GM18505 (cell line): Measurements from ENCODE around the gene CALML3.

Source experiments
- ATAC-seq: cut with Tn5 transposase; IDR thresholded peaks from one replicate; pipeline ENCODE4 v1.9.1; 2021; ENCODE audit not compliant: unreplicated experiment
- POLR2A ChIP-seq: IDR thresholded peaks from 4 replicates; pipeline ENCODE4 v1.6.1; 2011; ENCODE audit warnings: borderline replicate concordance; ENCODE audit not compliant: insufficient read depth, insufficient read length; ENCODE audit errors: extremely low read depth

CALML3 gene

GRCh38 chr10:5538446-5538845 lies 13.7 kb downstream of the CALML3 start:
- no peak for ATAC-seq
- TF ChIP-seq POLR2A: no peak

GRCh38 chr10:5538892-5539651 lies 14.3 kb downstream of the CALML3 start:
- TF ChIP-seq POLR2A: no peak

GRCh38 chr10:5540080-5540479 lies 15.3 kb downstream of the CALML3 start:
- TF ChIP-seq POLR2A: no peak
- ATAC-seq: no peak

More at GRCh38 chr10:5538892-5539651, 14.3 kb downstream of the CALML3 start:
- ATAC-seq: no peak

- no peak for ATAC-seq
- no peak for TF ChIP-seq POLR2A
These were observed 16.1 kb downstream of the CALML3 start for GRCh38 chr10:5540891-5541290.

GRCh38 chr10:5542100-5542499 lies 17.3 kb downstream of the CALML3 start:
- ATAC-seq: no peak
- no peak for TF ChIP-seq POLR2A

GRCh38 chr10:5543623-5544022 lies 18.9 kb downstream of the CALML3 start:
- no peak for TF ChIP-seq POLR2A
- no peak for ATAC-seq

GRCh38 chr10:5544216-5544805 lies 19.6 kb downstream of the CALML3 start:
- no peak for TF ChIP-seq POLR2A
- ATAC-seq: no peak

GRCh38 chr10:5545011-5545410 lies 20.2 kb downstream of the CALML3 start:
- ATAC-seq: no peak
- no peak for TF ChIP-seq POLR2A

GRCh38 chr10:5545426-5545777 lies 20.6 kb downstream of the CALML3 start:
- no peak for ATAC-seq
- TF ChIP-seq POLR2A: no peak

GRCh38 chr10:5545778-5546710 lies 21.3 kb downstream of the CALML3 start:
- no peak for TF ChIP-seq POLR2A
- no peak for ATAC-seq

- no peak for ATAC-seq
- TF ChIP-seq POLR2A: no peak
These were observed 22.3 kb downstream of the CALML3 start for GRCh38 chr10:5546891-5547680.

- no peak for ATAC-seq
These were observed 22.8 kb downstream of the CALML3 start for GRCh38 chr10:5547681-5547930.

More at GRCh38 chr10:5547681-5547930, 22.8 kb downstream of the CALML3 start:
- no peak for TF ChIP-seq POLR2A
